Liver (tissue), 9 donors: ENCODE data around the gene ERVMER34-1. TPM values are rescaled to one million over a fixed set of nuclear protein-coding genes. Genes with fewer than 3 reads are reported as not detected.

Experiments
- DNase-seq: peaks from one replicate; pipeline ENCODE4 v3.0.0-alpha.2; 2017; ENCODE audit warnings: low spot score
- H3K27ac ChIP-seq, 2 donors: one replicate each; pipeline ENCODE4 v1.7.0; 2013; ENCODE audit warnings: inconsistent platforms in 2 of 2, low read length in 2 of 2, control low read depth in 1 of 2, low read depth in 1 of 2, mild to moderate bottlenecking in 1 of 2
- H3K27me3 ChIP-seq, 4 donors: one replicate each; pipeline versions ENCODE4 v1.6.1 to v1.7.0; 2013; ENCODE audit warnings: low read length in 3 of 4, inconsistent platforms in 1 of 4, mild to moderate bottlenecking in 1 of 4, moderate library complexity in 1 of 4; ENCODE audit not compliant: control insufficient read depth in 4 of 4, insufficient read depth in 4 of 4
- H3K36me3 ChIP-seq, 4 donors: one replicate each; pipeline versions ENCODE4 v1.6.1 to v1.7.0; 2013; ENCODE audit warnings: low read length in 3 of 4, mild to moderate bottlenecking in 3 of 4, low read depth in 1 of 4, moderate library complexity in 1 of 4; ENCODE audit not compliant: control insufficient read depth in 4 of 4, insufficient read depth in 3 of 4
- H3K4me1 ChIP-seq, 4 donors: one replicate each; pipeline versions ENCODE4 v1.6.1 to v1.7.0; 2013; ENCODE audit warnings: low read length in 3 of 4, mild to moderate bottlenecking in 3 of 4, moderate library complexity in 1 of 4; ENCODE audit not compliant: control insufficient read depth in 4 of 4, insufficient read depth in 4 of 4
- H3K4me3 ChIP-seq, 3 donors: one replicate each; pipeline versions ENCODE4 v1.6.1 to v1.7.0; 2013; ENCODE audit warnings: low read length in 3 of 3, control low read depth in 1 of 3, low read depth in 1 of 3, mild to moderate bottlenecking in 1 of 3
- H3K9ac ChIP-seq, 2 donors: one replicate each; pipeline ENCODE4 v1.7.0; 2013; ENCODE audit warnings: low read length in 2 of 2, mild to moderate bottlenecking in 2 of 2, moderate library complexity in 2 of 2, control low read depth in 1 of 2, low read depth in 1 of 2
- H3K9me3 ChIP-seq, 4 donors: one replicate each; pipeline versions ENCODE4 v1.6.1 to v1.7.0; 2013; ENCODE audit warnings: low read length in 3 of 4; ENCODE audit not compliant: control insufficient read depth in 4 of 4
- ATF3 ChIP-seq: IDR thresholded peaks from 2 replicates; pipeline ENCODE4 v1.6.1; 2016; ENCODE audit warnings: antibody characterized with exemption
- CTCF ChIP-seq: fragments of 150-350 bp; IDR thresholded peaks from 2 replicates; pipeline ENCODE4 v1.5.1; 2017; ENCODE audit warnings: improper control_type of control experiment, low read depth, low read length; ENCODE audit not compliant: missing input control
- EGR1 ChIP-seq, 2 donors: IDR thresholded peaks; 2 replicates each; pipeline ENCODE4 v1.6.1; 2016 to 2018; ENCODE audit warnings: antibody characterized with exemption in 2 of 2, low read depth in 2 of 2
- GABPA ChIP-seq, 2 donors: IDR thresholded peaks in 1 of 2; conservative IDR thresholded peaks in 1 of 2; 2 replicates each; pipeline ENCODE4 v1.6.1; 2016; ENCODE audit warnings: antibody characterized with exemption in 2 of 2, mild to moderate bottlenecking in 1 of 2, moderate library complexity in 1 of 2
- HNF4G ChIP-seq: IDR thresholded peaks from 2 replicates; pipeline ENCODE4 v1.6.1; 2016; ENCODE audit warnings: antibody characterized with exemption
- MAX ChIP-seq: IDR thresholded peaks from 2 replicates; pipeline ENCODE4 v1.6.1; 2016; ENCODE audit warnings: antibody characterized with exemption
- NR2F2 ChIP-seq: IDR thresholded peaks from 2 replicates; pipeline ENCODE4 v1.6.1; 2016; ENCODE audit warnings: antibody characterized with exemption
- RAD21 ChIP-seq, 2 donors: IDR thresholded peaks; 2 replicates each; pipeline ENCODE4 v1.6.1; 2016; ENCODE audit warnings: antibody characterized with exemption in 2 of 2, mild to moderate bottlenecking in 2 of 2
- REST ChIP-seq: IDR thresholded peaks from 2 replicates; pipeline ENCODE4 v1.6.1; 2016; ENCODE audit warnings: antibody characterized with exemption, mild to moderate bottlenecking
- TAF1 ChIP-seq: conservative IDR thresholded peaks from 2 replicates; pipeline ENCODE4 v1.6.1; 2016; ENCODE audit warnings: antibody characterized with exemption, mild to moderate bottlenecking
- YY1 ChIP-seq: IDR thresholded peaks from 2 replicates; pipeline ENCODE4 v1.6.1; 2016; ENCODE audit warnings: antibody characterized with exemption, mild to moderate bottlenecking
- ZBTB33 ChIP-seq: IDR thresholded peaks from 2 replicates; pipeline ENCODE4 v1.6.1; 2016; ENCODE audit warnings: antibody characterized with exemption
- WGBS: extraction: QIAGEN DNeasy Blood & Tissue Kit; methylation state at CpG from one replicate; pipeline ENCODE4 v1.1.7; 2013; 5-methylcytosine and 5-hydroxymethylcytosine counted together
- polyA plus RNA-seq, 2 donors: library from polyadenylated mRNA; stranded (reverse) in 1 of 2; unstranded in 1 of 2; fragments of 200-250 nt in 1 of 2; fragments of >200 nt in 1 of 2; fragmentation: Nextera tagmentation in 1 of 2; extraction: Ambion mirVana in 1 of 2; gene quantifications; one replicate each; pipeline versions ENCODE4 v1.2.1 to v1.2.3, GENCODE V29; 2013 to 2015
- total RNA-seq, 2 donors: library from RNA; depleted of rRNA; stranded (reverse); fragments of >200 nt; gene quantifications; one replicate each; pipeline ENCODE4 v1.2.3, GENCODE V29; 2014
- donor health status: healthy.
- donor health status: healthy.
- donor health status: healthy.
- donor health status: healthy.
- donor health status: healthy.

Gene ERVMER34-1
- total and polyA plus RNA-seq, 4 donors = under 0.01 to 0.08 (median 0.02) TPM; not detected in 1

- TF ChIP-seq HNF4G (no peak), YY1 (no peak), GABPA (IDR thresholded peaks at IDR 0.05 in 1 of 2, conservative IDR thresholded peaks at IDR 0.05 in 1 of 2) (no peak), MAX (no peak), EGR1 (IDR thresholded peaks at IDR 0.05; ENCODE audit: low read depth in 2 of 2) (no peak)
These were observed 2.8 kb downstream of the ERVMER34-1 start (continued) for GRCh38 chr4:52748432-52748831.

- DNase-seq = no peak
- H3K27me3 ChIP-seq = no peaks in the 10 kb centered on the region
- no peak overlapping the region for H3K4me3 ChIP-seq
- H3K9me3 ChIP-seq = no peaks in the 10 kb centered on the region
- no peaks in the 10 kb centered on the region for H3K36me3 ChIP-seq
- H3K27ac ChIP-seq = no peak overlapping the region
- no peaks in the 10 kb centered on the region for H3K4me1 ChIP-seq
- 87% methylated on average over 5 of the region's 5 CpGs for WGBS
- H3K9ac ChIP-seq = no peak overlapping the region
- TF ChIP-seq CTCF (no peak), HNF4G (no peak), NR2F2 (no peak), ZBTB33 (no peak)
These were observed 6.6 kb downstream of the ERVMER34-1 start for GRCh38 chr4:52744588-52744987.

- H3K27me3 ChIP-seq = no peaks in the 10 kb centered on the region
- H3K36me3 ChIP-seq = no peaks in the 10 kb centered on the region
- TF ChIP-seq NR2F2 (no peak), MAX (no peak), GABPA (IDR thresholded peaks at IDR 0.05 in 1 of 2, conservative IDR thresholded peaks at IDR 0.05 in 1 of 2) (no peak), HNF4G (no peak)
- no peaks in the 10 kb centered on the region for H3K4me1 ChIP-seq
- no peak overlapping the region for H3K9ac ChIP-seq
- DNase-seq = no peak
- H3K9me3 ChIP-seq = no peaks in the 10 kb centered on the region
- 84% methylated on average over 4 of the region's 4 CpGs for WGBS
- H3K27ac ChIP-seq = no peak overlapping the region
- no peak overlapping the region for H3K4me3 ChIP-seq
These were observed 7.7 kb downstream of the ERVMER34-1 start for GRCh38 chr4:52743444-52744019.

GRCh38 chr4:52729586-52729985, 21.6 kb downstream of the ERVMER34-1 start:
- Histone ChIP-seq H3K36me3 (no peaks in the 10 kb centered on the region), H3K9me3 (no peaks in the 10 kb centered on the region), H3K27ac (no peak overlapping the region), H3K4me1 (no peaks in the 10 kb centered on the region), H3K4me3 (no peak overlapping the region), H3K27me3 (no peaks in the 10 kb centered on the region), H3K9ac (no peak overlapping the region)
- no peak for DNase-seq
- TF ChIP-seq ATF3 (no peak), GABPA (IDR thresholded peaks at IDR 0.05 in 1 of 2, conservative IDR thresholded peaks at IDR 0.05 in 1 of 2) (no peak), CTCF (no peak), RAD21 (IDR thresholded peaks at IDR 0.05) (no peak), MAX (no peak), REST (no peak), NR2F2 (no peak), EGR1 (IDR thresholded peaks at IDR 0.05; ENCODE audit: low read depth in 2 of 2) (no peak), TAF1 (no peak)
